KMS-11 (cell line): ENCODE data around the gene CTNNA3.

Source experiments
- H2AFZ ChIP-seq: fragments of 200-600 bp; sonication (generic); 2 replicates; pipeline ENCODE4 v1.6.1; 2016; ENCODE audit warnings: antibody characterized with exemption, mixed run types, low read depth
- H3K27ac ChIP-seq: fragments of 200-600 bp; sonication (generic); 2 replicates; pipeline ENCODE4 v1.6.1; 2016; ENCODE audit warnings: mild to moderate bottlenecking, mixed run types
- H3K27me3 ChIP-seq: fragments of 200-600 bp; sonication (generic); 2 replicates; pipeline ENCODE4 v1.6.1; 2017; ENCODE audit warnings: mild to moderate bottlenecking, low read depth, mixed run types, moderate library complexity; ENCODE audit not compliant: insufficient read depth
- H3K36me3 ChIP-seq: fragments of 200-600 bp; sonication (generic); 2 replicates; pipeline ENCODE4 v1.6.1; 2017; ENCODE audit warnings: mild to moderate bottlenecking, mixed run types; ENCODE audit not compliant: insufficient read depth
- H3K4me1 ChIP-seq: fragments of 200-600 bp; sonication (generic); 2 replicates; pipeline ENCODE4 v1.6.1; 2016; ENCODE audit warnings: mild to moderate bottlenecking, low read depth, mixed run types; ENCODE audit not compliant: poor library complexity, severe bottlenecking
- H3K4me2 ChIP-seq: fragments of 200-600 bp; sonication (generic); 2 replicates; pipeline ENCODE4 v1.7.0; 2016; ENCODE audit warnings: mild to moderate bottlenecking, mixed run types
- H3K4me3 ChIP-seq: fragments of 200-600 bp; sonication (generic); IDR thresholded peaks from 2 replicates; pipeline ENCODE4 v1.6.1; 2017; ENCODE audit warnings: low read depth, low read length, mixed read lengths; ENCODE audit not compliant: insufficient read depth
- H3K79me2 ChIP-seq: fragments of 200-600 bp; sonication (generic); 2 replicates; pipeline ENCODE4 v1.6.1; 2016; ENCODE audit warnings: low read depth, mixed run types; ENCODE audit not compliant: insufficient read depth
- H3K9ac ChIP-seq: fragments of 200-600 bp; sonication (generic); 2 replicates; pipeline ENCODE4 v1.6.1; 2016; ENCODE audit warnings: mild to moderate bottlenecking, mixed run types
- H4K20me1 ChIP-seq: fragments of 200-600 bp; sonication (generic); 2 replicates; pipeline ENCODE4 v1.6.1; 2016; ENCODE audit warnings: mild to moderate bottlenecking, mixed run types; ENCODE audit not compliant: insufficient read depth
- CTCF ChIP-seq: fragments of 200-600 bp; sonication (generic); conservative IDR thresholded peaks from 2 replicates; pipeline ENCODE4 v1.6.1; 2017; ENCODE audit warnings: low read depth, mild to moderate bottlenecking, antibody characterized with exemption, low read length, moderate library complexity, mixed read lengths

The CTNNA3 gene

GRCh38 chr10:67075491-67075971 lies 620.5 kb downstream of the CTNNA3 start:
- H3K27ac ChIP-seq: no peak overlapping the region
- TF ChIP-seq CTCF: no peak
- no peaks in the 10 kb centered on the region for H3K27me3 ChIP-seq
- no peak overlapping the region for H3K4me2 ChIP-seq
- no peaks in the 10 kb centered on the region for H4K20me1 ChIP-seq
- H3K9ac ChIP-seq: no peak overlapping the region
- H3K4me1 ChIP-seq: no peaks in the 10 kb centered on the region
- no peak overlapping the region for H2AFZ ChIP-seq
- no peak overlapping the region for H3K4me3 ChIP-seq
- no peaks in the 10 kb centered on the region for H3K79me2 ChIP-seq
- H3K36me3 ChIP-seq: no peaks in the 10 kb centered on the region

GRCh38 chr10:67072654-67073053 lies 623.3 kb downstream of the CTNNA3 start:
- H3K4me2 ChIP-seq: no peak overlapping the region
- H3K27me3 ChIP-seq: no peaks in the 10 kb centered on the region
- H3K4me3 ChIP-seq: no peak overlapping the region
- no peaks in the 10 kb centered on the region for H3K79me2 ChIP-seq
- H3K27ac ChIP-seq: no peak overlapping the region
- no peak overlapping the region for H3K9ac ChIP-seq
- H3K4me1 ChIP-seq: no peaks in the 10 kb centered on the region
- H4K20me1 ChIP-seq: no peaks in the 10 kb centered on the region
- H2AFZ ChIP-seq: no peak overlapping the region
- no peaks in the 10 kb centered on the region for H3K36me3 ChIP-seq
- TF ChIP-seq CTCF: no peak

- Histone ChIP-seq H3K4me2 (no peak overlapping the region), H3K27me3 (no peaks in the 10 kb centered on the region), H3K4me1 (no peaks in the 10 kb centered on the region), H4K20me1 (no peaks in the 10 kb centered on the region), H3K9ac (no peak overlapping the region), H3K79me2 (no peaks in the 10 kb centered on the region), H3K27ac (no peak overlapping the region), H3K36me3 (no peaks in the 10 kb centered on the region), H3K4me3 (no peak overlapping the region), H2AFZ (no peak overlapping the region)
- TF ChIP-seq CTCF: no peak
These were observed 645.6 kb downstream of the CTNNA3 start for GRCh38 chr10:67050415-67050814.

- H4K20me1 ChIP-seq: no peaks in the 10 kb centered on the region
- H3K36me3 ChIP-seq: no peaks in the 10 kb centered on the region
- no peak overlapping the region for H3K4me3 ChIP-seq
- no peaks in the 10 kb centered on the region for H3K4me1 ChIP-seq
- no peak for TF ChIP-seq CTCF
- no peak overlapping the region for H3K4me2 ChIP-seq
- H2AFZ ChIP-seq: no peak overlapping the region
- no peaks in the 10 kb centered on the region for H3K79me2 ChIP-seq
- no peak overlapping the region for H3K9ac ChIP-seq
- no peak overlapping the region for H3K27ac ChIP-seq
- no peaks in the 10 kb centered on the region for H3K27me3 ChIP-seq
These were observed 646.0 kb downstream of the CTNNA3 start for GRCh38 chr10:67049988-67050387.
